CD4-positive, alpha-beta memory T cell (primary cell): Measurements from ENCODE around the gene SFR1. TPM values are rescaled to one million over a fixed set of nuclear protein-coding genes. Genes with fewer than 3 reads are reported as not detected.
"Not testable (repeated sequence)": the region's sequence is repeated elsewhere in the genome, so short reads cannot be mapped to it uniquely, and the experiment has no call there.

Source experiments
- CTCF ChIA-PET: fragments of 350-600 bp; sonication (Branson Sonifier 250); formaldehyde crosslinking; loops from one replicate; lab custom pipeline; 2021; ENCODE audit warnings: inconsistent platforms; ENCODE audit not compliant: partially characterized antibody; lab: Charles Lee
- POLR2A ChIA-PET: fragments of 350-600 bp; sonication (Branson Sonifier 250); formaldehyde crosslinking; loops from one replicate; lab custom pipeline; 2021; ENCODE audit not compliant: partially characterized antibody; lab: Charles Lee
- DNase-seq, 5 donors: peaks; one replicate each; pipeline versions ENCODE4 v3.0.0 to v3.0.0-alpha.2; 2020 to 2022; ENCODE audit warnings: mixed read lengths in 1 of 5
- H3K27ac ChIP-seq: one replicate; pipeline ENCODE4 v1.7.0; 2013; ENCODE audit warnings: low read depth, low read length
- H3K27me3 ChIP-seq: 2 replicates; pipeline ENCODE4 v1.7.0; 2013; ENCODE audit warnings: mild to moderate bottlenecking, low read length, moderate library complexity; ENCODE audit not compliant: insufficient read depth
- H3K36me3 ChIP-seq: 2 replicates; pipeline ENCODE4 v1.7.0; 2013; ENCODE audit warnings: mild to moderate bottlenecking, low read length, moderate library complexity; ENCODE audit not compliant: insufficient read depth
- H3K4me1 ChIP-seq: 2 replicates; pipeline ENCODE4 v1.7.0; 2013; ENCODE audit warnings: mild to moderate bottlenecking, low read length, moderate library complexity; ENCODE audit not compliant: insufficient read depth
- H3K4me3 ChIP-seq, 2 donors: one replicate each; pipeline ENCODE4 v1.7.0; 2013; ENCODE audit warnings: low read length in 2 of 2, mild to moderate bottlenecking in 1 of 2
- H3K9me3 ChIP-seq, 2 donors: one replicate each; pipeline ENCODE4 v1.7.0; 2013; ENCODE audit warnings: low read length in 2 of 2, control low read depth in 1 of 2; ENCODE audit not compliant: control insufficient read depth in 1 of 2
- H3K27ac Mint-ChIP-seq, 7 donors: one replicate each; pipeline ENCODE4 v1.8.0; 2020 to 2021; ENCODE audit warnings: mixed read lengths in 7 of 7, mild to moderate bottlenecking in 6 of 7, inconsistent platforms in 3 of 7, moderate library complexity in 3 of 7
- H3K27me3 Mint-ChIP-seq, 2 donors: one replicate each; pipeline ENCODE4 v1.8.0; 2020 to 2021; ENCODE audit warnings: mixed read lengths in 2 of 2
- H3K36me3 Mint-ChIP-seq, 2 donors: one replicate each; pipeline ENCODE4 v1.8.0; 2020 to 2021; ENCODE audit warnings: mixed read lengths in 2 of 2, inconsistent platforms in 1 of 2, mild to moderate bottlenecking in 1 of 2
- H3K4me1 Mint-ChIP-seq, 4 donors: one replicate each; pipeline ENCODE4 v1.8.0; 2020 to 2021; ENCODE audit warnings: mixed read lengths in 4 of 4, mild to moderate bottlenecking in 1 of 4
- H3K4me3 Mint-ChIP-seq, 8 donors: one replicate each; pipeline ENCODE4 v1.8.0; 2020 to 2021; ENCODE audit warnings: mixed read lengths in 8 of 8, mild to moderate bottlenecking in 7 of 8, moderate library complexity in 6 of 8, inconsistent platforms in 3 of 8
- H3K9me3 Mint-ChIP-seq, 8 donors: one replicate each; pipeline ENCODE4 v1.8.0; 2020 to 2021; ENCODE audit warnings: mixed read lengths in 8 of 8, mild to moderate bottlenecking in 5 of 8, inconsistent platforms in 3 of 8, moderate library complexity in 1 of 8
- intact Hi-C: fragments of 100-400 bp; cut with micrococcal nuclease; formaldehyde crosslinking; loops from one replicate; pipeline ENCODE4 v1.15.1; 2023
- polyA plus RNA-seq, 2 donors: library from polyadenylated mRNA; unstranded; fragments of 300-500 nt; fragmentation: Illumina TruSeq; gene quantifications; one replicate each; pipeline ENCODE4 v1.2.3, GENCODE V29; 2021
- total RNA-seq, 2 experiments: library from RNA; stranded (reverse); gene quantifications; one replicate each; pipeline ENCODE4 v1.2.3, GENCODE V29; 2021

The SFR1 gene
- total and polyA plus RNA-seq, 4 experiments from 2014 or later: 10.0 to 15.8 (median 12.3) TPM

GRCh38 chr10:104146882-104147281 is 24.9 kb downstream of the SFR1 start:
- Histone ChIP-seq H3K36me3 (no peaks in the 10 kb centered on the region), H3K27me3 (no peaks in the 10 kb centered on the region), H3K27ac (no peak overlapping the region), H3K4me3 (no peak overlapping the region), H3K4me1 (no peaks in the 10 kb centered on the region), H3K9me3 (no peaks in the 10 kb centered on the region)
- intact Hi-C loops: no loop called here
- Mint-ChIP-seq H3K27ac (no peak overlapping the region), H3K27me3 (peaks cover 12 to 14% of the 10 kb centered on the region in 2 donors), H3K4me3 (no peak overlapping the region), H3K9me3 (peaks cover 0 to 15% (median 10%) of the 10 kb centered on the region in 8 donors), H3K4me1 (no peaks in the 10 kb centered on the region), H3K36me3 (peaks cover 3 to 5% of the 10 kb centered on the region in 2 donors)
- POLR2A ChIA-PET: no interaction called here
- no peak for DNase-seq
- CTCF ChIA-PET: interaction anchor here (1.1 to 1.8 kb wide), 2 partner anchors 254 to 435 kb away, joined by 3 to 6 read pairs; no protein-coding TSS in a partner anchor

- Histone ChIP-seq H3K4me3 (no peak overlapping the region), H3K9me3 (no peaks in the 10 kb centered on the region), H3K27ac (no peak overlapping the region), H3K4me1 (no peaks in the 10 kb centered on the region), H3K36me3 (no peaks in the 10 kb centered on the region), H3K27me3 (peaks cover 6% of the 10 kb centered on the region)
- intact Hi-C loops: no loop called here
- no peak for DNase-seq
- H3K27me3 Mint-ChIP-seq: peaks cover 17 to 24% of the 10 kb centered on the region in 2 donors
- POLR2A ChIA-PET: no interaction called here
- peaks cover 0 to 26% (median 22%) of the 10 kb centered on the region in 8 donors for H3K9me3 Mint-ChIP-seq
- H3K36me3 Mint-ChIP-seq: peaks cover 6 to 12% of the 10 kb centered on the region in 2 donors
- H3K27ac Mint-ChIP-seq: no peak overlapping the region
- CTCF ChIA-PET: no interaction called here
- H3K4me3 Mint-ChIP-seq: no peak overlapping the region
- no peaks in the 10 kb centered on the region for H3K4me1 Mint-ChIP-seq
Measured at GRCh38 chr10:104150139-104150538, 28.2 kb downstream of the SFR1 start.

GRCh38 chr10:104151737-104152136 is 29.8 kb downstream of the SFR1 start:
- intact Hi-C loops: no loop called here
- H3K27ac Mint-ChIP-seq: no peak overlapping the region
- H3K4me3 ChIP-seq: no peak overlapping the region
- no peak overlapping the region for H3K4me3 Mint-ChIP-seq
- peaks cover 2 to 26% (median 22%) of the 10 kb centered on the region in 8 donors for H3K9me3 Mint-ChIP-seq
- CTCF ChIA-PET: no interaction called here
- H3K4me1 Mint-ChIP-seq: no peaks in the 10 kb centered on the region
- DNase-seq: no peak
- H3K36me3 ChIP-seq: no peaks in the 10 kb centered on the region
- peaks cover 6 to 12% of the 10 kb centered on the region in 2 donors for H3K36me3 Mint-ChIP-seq
- H3K27me3 ChIP-seq: peaks cover 10% of the 10 kb centered on the region
- peaks cover 26 to 32% of the 10 kb centered on the region in 2 donors for H3K27me3 Mint-ChIP-seq
- H3K4me1 ChIP-seq: no peaks in the 10 kb centered on the region
- no peaks in the 10 kb centered on the region for H3K9me3 ChIP-seq
- POLR2A ChIA-PET: no interaction called here
- no peak overlapping the region for H3K27ac ChIP-seq

- peaks cover 10% of the 10 kb centered on the region for H3K27me3 ChIP-seq
- no peak overlapping the region for H3K4me3 Mint-ChIP-seq
- peaks cover 28% of the 10 kb centered on the region in 2 donors for H3K27me3 Mint-ChIP-seq
- H3K36me3 ChIP-seq: no peaks in the 10 kb centered on the region
- H3K27ac Mint-ChIP-seq: no peak overlapping the region
- no peaks in the 10 kb centered on the region for H3K4me1 Mint-ChIP-seq
- H3K9me3 ChIP-seq: no peaks in the 10 kb centered on the region
- no peak for DNase-seq
- CTCF ChIA-PET: no interaction called here
- H3K4me3 ChIP-seq: no peak overlapping the region
- intact Hi-C loops: no loop called here
- peaks cover 2 to 26% (median 21%) of the 10 kb centered on the region in 8 donors for H3K9me3 Mint-ChIP-seq
- no peaks in the 10 kb centered on the region for H3K4me1 ChIP-seq
- no peak overlapping the region for H3K27ac ChIP-seq
- POLR2A ChIA-PET: no interaction called here
- H3K36me3 Mint-ChIP-seq: peaks cover 6 to 12% of the 10 kb centered on the region in 2 donors
Measured at GRCh38 chr10:104155591-104155990, 33.6 kb downstream of the SFR1 start.

GRCh38 chr10:104170610-104171254 is 48.8 kb downstream of the SFR1 start:
- Histone ChIP-seq H3K4me1 (peaks cover 19% of the 10 kb centered on the region), H3K36me3 (no peaks in the 10 kb centered on the region), H3K4me3 (no peak overlapping the region), H3K27me3 (no peaks in the 10 kb centered on the region), H3K27ac (no peak overlapping the region), H3K9me3 (no peaks in the 10 kb centered on the region)
- peak; percentile 63 to 80 (median 72) for DNase-seq
- H3K9me3 Mint-ChIP-seq: peaks cover 0 to 14% (median 11%) of the 10 kb centered on the region in 8 donors
- H3K36me3 Mint-ChIP-seq: peaks cover 0 to 6% of the 10 kb centered on the region in 2 donors
- H3K4me1 Mint-ChIP-seq: peaks cover 12 to 24% (median 17%) of the 10 kb centered on the region in 4 donors
- intact Hi-C loops: no loop called here
- POLR2A ChIA-PET: interaction anchor here (1.1 to 1.3 kb wide), 3 partner anchors 48 to 84 kb away, joined by 3 to 5 read pairs (median 3); partner anchors contain the start of gene GSTO1
- H3K27ac Mint-ChIP-seq: peak overlapping the region; percentile 44 to 87 (median 70)
- CTCF ChIA-PET: no interaction called here
- H3K4me3 Mint-ChIP-seq: peak overlapping the region; percentile 1 to 68 (median 46)
- peaks cover under 1 to 5% of the 10 kb centered on the region in 2 donors for H3K27me3 Mint-ChIP-seq

GRCh38 chr10:104174136-104174535 is 52.2 kb downstream of the SFR1 start:
- H3K9me3 ChIP-seq, H3K4me3 Mint-ChIP-seq, DNase-seq, CTCF ChIA-PET, POLR2A ChIA-PET, H3K27ac Mint-ChIP-seq, H3K27ac ChIP-seq, H3K27me3 Mint-ChIP-seq, H3K36me3 Mint-ChIP-seq, H3K4me3 ChIP-seq, intact Hi-C loops, H3K27me3 ChIP-seq, H3K36me3 ChIP-seq: not testable (repeated sequence)
- peaks cover 19% of the 10 kb centered on the region for H3K4me1 ChIP-seq
- Mint-ChIP-seq H3K9me3 (peaks cover 0 to 14% (median 11%) of the 10 kb centered on the region in 8 donors), H3K4me1 (peaks cover 17 to 24% (median 18%) of the 10 kb centered on the region in 4 donors)
